OCI-LY7 (cell line): ENCODE data around the gene SLC1A3. TPM values are rescaled to one million over a fixed set of nuclear protein-coding genes. Genes with fewer than 3 reads are reported as not detected.

Experiments
- BruUV-seq: library from RNA; stranded (reverse); fragments of 400-500 nt; replicated peaks from 2 replicates; lab custom pipeline; 2021; lab: Mats Ljungman, UMichigan
- CTCF ChIA-PET: fragments of 300-600 bp; sonication (Branson Sonifier 250); formaldehyde crosslinking; loops from one replicate; lab custom pipeline; 2022; ENCODE audit warnings: antibody characterized with exemption; ENCODE audit not compliant: unreplicated experiment; lab: Charles Lee
- POLR2A ChIA-PET: fragments of 300-600 bp; sonication (Branson Sonifier 250); formaldehyde crosslinking; loops from one replicate; lab custom pipeline; 2022; ENCODE audit warnings: antibody characterized with exemption; lab: Charles Lee
- DNase-seq: peaks from one replicate; pipeline ENCODE4 v3.0.0-alpha.2; 2015; ENCODE audit warnings: low spot score
- H2AFZ ChIP-seq: fragments of 200-600 bp; sonication (generic), shearing (Covaris generic); 2 replicates; pipeline ENCODE4 v1.6.1; 2014; ENCODE audit warnings: mild to moderate bottlenecking, antibody characterized with exemption, low read length, moderate library complexity
- H3K27ac ChIP-seq: fragments of 200-600 bp; sonication (generic); 2 replicates; pipeline ENCODE4 v1.5.1; 2014; ENCODE audit warnings: mixed run types, low read depth, mild to moderate bottlenecking, moderate library complexity, low read length, inconsistent platforms; ENCODE audit not compliant: poor library complexity, severe bottlenecking
- H3K36me3 ChIP-seq: fragments of 200-600 bp; sonication (generic); 2 replicates; pipeline ENCODE4 v1.6.1; 2014; ENCODE audit warnings: mild to moderate bottlenecking, antibody characterized with exemption, low read length, moderate library complexity, mixed read lengths; ENCODE audit not compliant: insufficient read depth
- H3K4me1 ChIP-seq: fragments of 200-600 bp; sonication (generic); 2 replicates; pipeline ENCODE4 v1.5.1; 2014; ENCODE audit warnings: mild to moderate bottlenecking, low read length; ENCODE audit not compliant: insufficient read depth, poor library complexity, severe bottlenecking
- H3K4me2 ChIP-seq: fragments of 200-600 bp; sonication (generic); 2 replicates; pipeline ENCODE4 v1.6.1; 2014; ENCODE audit warnings: mild to moderate bottlenecking, low read length
- H3K4me3 ChIP-seq: fragments of 200-600 bp; sonication (generic); 2 replicates; pipeline ENCODE4 v1.5.1; 2014; ENCODE audit warnings: mild to moderate bottlenecking, low read depth, low read length; ENCODE audit not compliant: poor library complexity, severe bottlenecking
- H3K79me2 ChIP-seq: fragments of 200-600 bp; sonication (generic); 2 replicates; pipeline ENCODE4 v1.6.1; 2016; ENCODE audit warnings: low read depth, mild to moderate bottlenecking, low read length, moderate library complexity, mixed read lengths; ENCODE audit not compliant: insufficient read depth
- H3K9me2 ChIP-seq: fragments of 200-600 bp; sonication (generic); 2 replicates; pipeline ENCODE4 v1.6.1; 2016; ENCODE audit warnings: mild to moderate bottlenecking, low read length, mixed read lengths; ENCODE audit not compliant: insufficient read depth
- H3K9me3 ChIP-seq: fragments of 200-600 bp; sonication (generic); 2 replicates; pipeline ENCODE4 v1.6.1; 2014; ENCODE audit warnings: mild to moderate bottlenecking, mixed run types, low read length, mixed read lengths
- H4K20me1 ChIP-seq: fragments of 200-600 bp; sonication (generic); 2 replicates; pipeline ENCODE4 v1.6.1; 2014; ENCODE audit warnings: mild to moderate bottlenecking, antibody characterized with exemption, low read length, moderate library complexity, mixed read lengths; ENCODE audit not compliant: insufficient read depth
- EZH2phosphoT487 ChIP-seq: fragments of 200-600 bp; sonication (generic); IDR thresholded peaks from 2 replicates; pipeline ENCODE4 v1.6.1; 2018; ENCODE audit warnings: low read depth, borderline replicate concordance, mild to moderate bottlenecking, mixed run types, antibody characterized with exemption, low read length, moderate library complexity, mixed read lengths
- intact Hi-C: fragments of 100-400 bp; cut with micrococcal nuclease; formaldehyde crosslinking; loops from one replicate; pipeline ENCODE4 v1.10.0; 2022; ENCODE audit not compliant: unreplicated experiment
- total RNA-seq, 2 experiments: library from RNA; depleted of rRNA in 1 of 2; stranded (reverse); fragments of >200 nt in 1 of 2; shearing (Covaris generic) in 1 of 2; gene quantifications; 2 replicates each; pipeline ENCODE4 v1.2.3, GENCODE V29; 2014 to 2022
- TF ChIP-seq, protein P1 (sequence below): fragments of 200-600 bp; sonication (generic); conservative IDR thresholded peaks from 2 replicates; pipeline ENCODE4 v1.5.1; 2014; ENCODE audit warnings: mild to moderate bottlenecking, antibody characterized with exemption, low read length, moderate library complexity, mixed read lengths

SLC1A3 gene
- total RNA-seq, 2 experiments from 2014 or later, result not detected

- no peaks in the 10 kb centered on the region for H3K36me3 ChIP-seq
- no peaks in the 10 kb centered on the region for H3K9me3 ChIP-seq
- intact Hi-C loops, result no loop called here
- H3K4me1 ChIP-seq, result no peaks in the 10 kb centered on the region
- no peak overlapping the region for H3K4me2 ChIP-seq
- H3K4me3 ChIP-seq, result no peak overlapping the region
- H3K79me2 ChIP-seq, result no peaks in the 10 kb centered on the region
- no peak overlapping the region for H3K27ac ChIP-seq
- no peaks in the 10 kb centered on the region for H3K9me2 ChIP-seq
- CTCF ChIA-PET, result no interaction called here
- POLR2A ChIA-PET, result no interaction called here
- TF ChIP-seq, protein P1, sequence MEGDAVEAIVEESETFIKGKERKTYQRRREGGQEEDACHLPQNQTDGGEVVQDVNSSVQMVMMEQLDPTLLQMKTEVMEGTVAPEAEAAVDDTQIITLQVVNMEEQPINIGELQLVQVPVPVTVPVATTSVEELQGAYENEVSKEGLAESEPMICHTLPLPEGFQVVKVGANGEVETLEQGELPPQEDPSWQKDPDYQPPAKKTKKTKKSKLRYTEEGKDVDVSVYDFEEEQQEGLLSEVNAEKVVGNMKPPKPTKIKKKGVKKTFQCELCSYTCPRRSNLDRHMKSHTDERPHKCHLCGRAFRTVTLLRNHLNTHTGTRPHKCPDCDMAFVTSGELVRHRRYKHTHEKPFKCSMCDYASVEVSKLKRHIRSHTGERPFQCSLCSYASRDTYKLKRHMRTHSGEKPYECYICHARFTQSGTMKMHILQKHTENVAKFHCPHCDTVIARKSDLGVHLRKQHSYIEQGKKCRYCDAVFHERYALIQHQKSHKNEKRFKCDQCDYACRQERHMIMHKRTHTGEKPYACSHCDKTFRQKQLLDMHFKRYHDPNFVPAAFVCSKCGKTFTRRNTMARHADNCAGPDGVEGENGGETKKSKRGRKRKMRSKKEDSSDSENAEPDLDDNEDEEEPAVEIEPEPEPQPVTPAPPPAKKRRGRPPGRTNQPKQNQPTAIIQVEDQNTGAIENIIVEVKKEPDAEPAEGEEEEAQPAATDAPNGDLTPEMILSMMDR, result no peak
- no peak for TF ChIP-seq EZH2phosphoT487
- H2AFZ ChIP-seq, result no peak overlapping the region
- no TSS peak for BruUV-seq
- DNase-seq, result no peak
- no peaks in the 10 kb centered on the region for H4K20me1 ChIP-seq
These were observed 25.4 kb downstream of the SLC1A3 start for GRCh38 chr5:36631620-36632362.

DNA sequence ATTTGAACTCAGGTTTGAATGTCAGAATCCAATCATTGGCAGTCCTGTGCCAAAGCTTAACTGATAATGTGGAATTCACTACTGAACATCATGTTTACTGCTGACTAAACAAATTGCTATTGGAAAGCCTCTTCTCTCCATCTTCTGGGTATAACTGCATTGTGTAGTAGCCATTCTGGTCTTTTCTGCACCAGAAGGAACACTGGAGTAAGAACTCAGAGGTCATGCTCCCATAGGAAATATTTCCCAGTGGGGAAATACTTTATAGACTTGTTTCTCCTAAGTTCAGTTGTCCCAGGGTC, 25.9 kb downstream of the SLC1A3 start:
- H3K9me2 ChIP-seq, result no peaks in the 10 kb centered on the region
- CTCF ChIA-PET, result no interaction called here
- no TSS peak for BruUV-seq
- H3K9me3 ChIP-seq, result no peaks in the 10 kb centered on the region
- intact Hi-C loops, result no loop called here
- no peak overlapping the region for H3K4me3 ChIP-seq
- TF ChIP-seq, protein P1, result no peak
- TF ChIP-seq EZH2phosphoT487, result no peak
- no peak overlapping the region for H3K27ac ChIP-seq
- no peaks in the 10 kb centered on the region for H3K79me2 ChIP-seq
- no peak overlapping the region for H3K4me2 ChIP-seq
- POLR2A ChIA-PET, result interaction anchor here (0.6 kb wide), 1 partner anchor 435 kb away, joined by 3 read pairs; no protein-coding TSS in a partner anchor
- no peak overlapping the region for H2AFZ ChIP-seq
- H3K4me1 ChIP-seq, result no peaks in the 10 kb centered on the region
- no peaks in the 10 kb centered on the region for H3K36me3 ChIP-seq
- DNase-seq, result no peak
- H4K20me1 ChIP-seq, result no peaks in the 10 kb centered on the region

- Histone ChIP-seq H3K9me2 (no peaks in the 10 kb centered on the region), H3K4me3 (no peak overlapping the region), H3K9me3 (no peaks in the 10 kb centered on the region), H3K4me2 (no peak overlapping the region), H3K36me3 (no peaks in the 10 kb centered on the region), H3K79me2 (no peaks in the 10 kb centered on the region), H4K20me1 (no peaks in the 10 kb centered on the region), H3K27ac (no peak overlapping the region), H2AFZ (no peak overlapping the region), H3K4me1 (no peaks in the 10 kb centered on the region)
- BruUV-seq, result no TSS peak
- ChIA-PET POLR2A (interaction anchor here (0.7 kb wide), 1 partner anchor 11 kb away, joined by 3 read pairs; no protein-coding TSS in a partner anchor), CTCF (no interaction called here)
- DNase-seq, result no peak
- intact Hi-C loops, result no loop called here
- TF ChIP-seq EZH2phosphoT487, result no peak
- TF ChIP-seq, protein P1, result no peak
These were observed 29.4 kb downstream of the SLC1A3 start for GRCh38 chr5:36635721-36636390.
